Islet precursor cell (in vitro differentiated cells): ENCODE results near the gene OLFM4.

Source experiments
- DNase-seq: peaks from one replicate; pipeline ENCODE4 v3.0.0-alpha.2; 2018

Gene OLFM4

GRCh38 chr13:53068585-53069520, 40.2 kb downstream of the OLFM4 start:
- peak; percentile 67 for DNase-seq

GRCh38 chr13:53069800-53070199, 41.2 kb downstream of the OLFM4 start:
- no peak for DNase-seq

- no peak for DNase-seq
These were observed 45.1 kb downstream of the OLFM4 start for GRCh38 chr13:53073711-53074110.

GRCh38 chr13:53074114-53074513, 45.5 kb downstream of the OLFM4 start:
- peak; percentile 84 for DNase-seq

- DNase-seq, result no peak
These were observed 46.9 kb downstream of the OLFM4 start for GRCh38 chr13:53075356-53076041.

GRCh38 chr13:53079691-53080090, 51.1 kb downstream of the OLFM4 start:
- DNase-seq, result no peak

- no peak for DNase-seq
These were observed 60.3 kb downstream of the OLFM4 start for GRCh38 chr13:53088871-53089270.

- no peak for DNase-seq
These were observed 61.3 kb downstream of the OLFM4 start for GRCh38 chr13:53089951-53090350.

- DNase-seq, result no peak
These were observed 61.8 kb downstream of the OLFM4 start for GRCh38 chr13:53090461-53090860.

- DNase-seq, result no peak
These were observed 64.3 kb downstream of the OLFM4 start for GRCh38 chr13:53092931-53093330.

GRCh38 chr13:53098455-53098854, 69.8 kb downstream of the OLFM4 start:
- DNase-seq, result no peak

- no peak for DNase-seq
These were observed 71.9 kb downstream of the OLFM4 start for GRCh38 chr13:53100394-53101063.
